ENCODE measurements around the gene NEGR1. TPM values are rescaled to one million over a fixed set of nuclear protein-coding genes. Genes with fewer than 3 reads are reported as not detected.

The NEGR1 gene
- total and polyA plus RNA-seq, 2 experiments from 2014 or later: 0.57 to 0.94 TPM

GRCh38 chr1:71986160-71986559, 296.2 kb downstream of the NEGR1 start (continued):
- TF ChIP-seq ZNF462 (CRISPR knock-in tag; IDR thresholded peaks at IDR 0.05) (no peak), NANOG (IDR thresholded peaks at IDR 0.05; ENCODE audit: borderline replicate concordance) (no peak), STAT1 (IDR thresholded peaks at IDR 0.05; ENCODE audit: unreplicated experiment) (no peak), JUNB (IDR thresholded peaks at IDR 0.05; ENCODE audit: unreplicated experiment) (no peak), EZH2phosphoT487 (IDR thresholded peaks at IDR 0.05; ENCODE audit: unreplicated experiment) (no peak), CREB1 (CRISPR knock-in tag; IDR thresholded peaks at IDR 0.05; ENCODE audit: low read depth) (no peak), ZNF114 (CRISPR knock-in tag; IDR thresholded peaks at IDR 0.05) (no peak), REST (IDR thresholded peaks at IDR 0.05; ENCODE audit: unreplicated experiment) (no peak), POLR2AphosphoS5 (IDR thresholded peaks at IDR 0.05; ENCODE audit: low read depth) (no peak), EZH2 (IDR thresholded peaks at IDR 0.05; ENCODE audit: low read depth, unreplicated experiment) (no peak)
- TF ChIP-seq, protein P1, sequence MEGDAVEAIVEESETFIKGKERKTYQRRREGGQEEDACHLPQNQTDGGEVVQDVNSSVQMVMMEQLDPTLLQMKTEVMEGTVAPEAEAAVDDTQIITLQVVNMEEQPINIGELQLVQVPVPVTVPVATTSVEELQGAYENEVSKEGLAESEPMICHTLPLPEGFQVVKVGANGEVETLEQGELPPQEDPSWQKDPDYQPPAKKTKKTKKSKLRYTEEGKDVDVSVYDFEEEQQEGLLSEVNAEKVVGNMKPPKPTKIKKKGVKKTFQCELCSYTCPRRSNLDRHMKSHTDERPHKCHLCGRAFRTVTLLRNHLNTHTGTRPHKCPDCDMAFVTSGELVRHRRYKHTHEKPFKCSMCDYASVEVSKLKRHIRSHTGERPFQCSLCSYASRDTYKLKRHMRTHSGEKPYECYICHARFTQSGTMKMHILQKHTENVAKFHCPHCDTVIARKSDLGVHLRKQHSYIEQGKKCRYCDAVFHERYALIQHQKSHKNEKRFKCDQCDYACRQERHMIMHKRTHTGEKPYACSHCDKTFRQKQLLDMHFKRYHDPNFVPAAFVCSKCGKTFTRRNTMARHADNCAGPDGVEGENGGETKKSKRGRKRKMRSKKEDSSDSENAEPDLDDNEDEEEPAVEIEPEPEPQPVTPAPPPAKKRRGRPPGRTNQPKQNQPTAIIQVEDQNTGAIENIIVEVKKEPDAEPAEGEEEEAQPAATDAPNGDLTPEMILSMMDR (conservative IDR thresholded peaks at IDR 0.05; ENCODE audit: low read depth in 2 of 2): no peak

Data from GM23338 (cell line).